PC-3 (cell line): ENCODE data around the gene CTNNBIP1. TPM values are rescaled to one million over a fixed set of nuclear protein-coding genes. Genes with fewer than 3 reads are reported as not detected.

Source experiments
- ATAC-seq: fragments of 200-7000 bp; cut with Tn5 transposase; 2 replicates; pipeline ENCODE4 v1.9.1; 2020; ENCODE audit warnings: mild to moderate bottlenecking, moderate library complexity
- BruUV-seq: library from RNA; stranded (reverse); fragments of 400-500 nt; replicated peaks from 2 replicates; lab custom pipeline; 2021; lab: Mats Ljungman, UMichigan
- CTCF ChIA-PET: fragments of 300-600 bp; sonication (Branson Sonifier 250); formaldehyde crosslinking; loops from one replicate; lab custom pipeline; 2022; ENCODE audit warnings: antibody characterized with exemption; lab: Charles Lee
- POLR2A ChIA-PET: fragments of 300-600 bp; sonication (Branson Sonifier 250); formaldehyde crosslinking; loops from one replicate; lab custom pipeline; 2022; ENCODE audit warnings: antibody characterized with exemption; ENCODE audit not compliant: unreplicated experiment; lab: Charles Lee
- DNase-seq: peaks from one replicate; pipeline ENCODE4 v3.0.0-alpha.2; 2015
- H2AFZ ChIP-seq: fragments of 300-600 bp; sonication (generic); 2 replicates; pipeline ENCODE4 v1.6.0; 2016; ENCODE audit warnings: antibody characterized with exemption, low read length
- H3F3A ChIP-seq: fragments of 300-600 bp; sonication (generic); one replicate; pipeline ENCODE4 v1.6.0; 2017; ENCODE audit warnings: antibody characterized with exemption, low read length, control low read depth, mild to moderate bottlenecking; ENCODE audit not compliant: unreplicated experiment
- H3K27ac ChIP-seq: fragments of 300-600 bp; sonication (generic); 2 replicates; pipeline ENCODE4 v1.5.1; 2016; ENCODE audit warnings: mild to moderate bottlenecking, low read length
- H3K27me3 ChIP-seq: fragments of 300-600 bp; sonication (generic); 2 replicates; pipeline ENCODE4 v1.6.1; 2016; ENCODE audit warnings: low read length, mixed read lengths
- H3K36me3 ChIP-seq: fragments of 300-600 bp; sonication (generic); 2 replicates; pipeline ENCODE4 v1.6.1; 2016; ENCODE audit warnings: low read depth, mixed run types, low read length, mixed read lengths
- H3K4me1 ChIP-seq: fragments of 300-600 bp; sonication (generic); 2 replicates; pipeline ENCODE4 v1.5.1; 2016; ENCODE audit warnings: low read length; ENCODE audit not compliant: insufficient read depth
- H3K4me2 ChIP-seq: fragments of 300-600 bp; sonication (generic); 2 replicates; pipeline ENCODE4 v1.6.0; 2016; ENCODE audit warnings: low read length
- H3K4me3 ChIP-seq: fragments of 300-600 bp; sonication (generic); 2 replicates; pipeline ENCODE4 v1.5.1; 2016; ENCODE audit warnings: mild to moderate bottlenecking, low read length, mixed read lengths
- H3K79me2 ChIP-seq: fragments of 300-600 bp; sonication (generic); 2 replicates; pipeline ENCODE4 v1.6.1; 2017; ENCODE audit warnings: low read length, mixed read lengths
- H3K9ac ChIP-seq: fragments of 300-600 bp; sonication (generic); 2 replicates; pipeline ENCODE4 v1.6.0; 2016; ENCODE audit warnings: mild to moderate bottlenecking, low read length
- H3K9me2 ChIP-seq: fragments of 300-600 bp; sonication (generic); replicated peaks from 2 replicates; pipeline ENCODE4 v1.6.1; 2016; ENCODE audit warnings: mixed run types, low read length, mixed read lengths
- H3K9me3 ChIP-seq: fragments of 300-600 bp; sonication (generic); 2 replicates; pipeline ENCODE4 v1.6.1; 2016; ENCODE audit warnings: low read length, mixed read lengths
- H4K20me1 ChIP-seq: fragments of 300-600 bp; sonication (generic); 2 replicates; pipeline ENCODE4 v1.6.1; 2016; ENCODE audit warnings: low read length, mixed read lengths
- EZH2 ChIP-seq: fragments of 300-600 bp; sonication (generic); IDR thresholded peaks from one replicate; pipeline ENCODE4 v1.6.1; 2017; ENCODE audit warnings: antibody characterized with exemption, mild to moderate bottlenecking, low read length; ENCODE audit not compliant: unreplicated experiment
- EZH2phosphoT487 ChIP-seq: fragments of 300-600 bp; sonication (generic); IDR thresholded peaks from 2 replicates; pipeline ENCODE4 v1.6.1; 2018; ENCODE audit warnings: mild to moderate bottlenecking, antibody characterized with exemption, low read length, borderline replicate concordance
- intact Hi-C: fragments of 100-400 bp; cut with micrococcal nuclease; formaldehyde crosslinking; loops from 2 replicates; pipeline ENCODE4 v1.9.0; 2023
- total RNA-seq: library from RNA; depleted of rRNA; stranded (reverse); fragments of >200 nt; gene quantifications from 2 replicates; pipeline ENCODE4 v1.2.3, GENCODE V29; 2014
- TF ChIP-seq, protein P1 (sequence below): fragments of 300-600 bp; sonication (generic); conservative IDR thresholded peaks from 2 replicates; pipeline ENCODE4 v1.5.1; 2017; ENCODE audit warnings: antibody characterized with exemption, low read depth, mild to moderate bottlenecking, low read length

The CTNNBIP1 gene
- total RNA-seq, 1 experiment from 2014 or later: 78.1 TPM

DNA sequence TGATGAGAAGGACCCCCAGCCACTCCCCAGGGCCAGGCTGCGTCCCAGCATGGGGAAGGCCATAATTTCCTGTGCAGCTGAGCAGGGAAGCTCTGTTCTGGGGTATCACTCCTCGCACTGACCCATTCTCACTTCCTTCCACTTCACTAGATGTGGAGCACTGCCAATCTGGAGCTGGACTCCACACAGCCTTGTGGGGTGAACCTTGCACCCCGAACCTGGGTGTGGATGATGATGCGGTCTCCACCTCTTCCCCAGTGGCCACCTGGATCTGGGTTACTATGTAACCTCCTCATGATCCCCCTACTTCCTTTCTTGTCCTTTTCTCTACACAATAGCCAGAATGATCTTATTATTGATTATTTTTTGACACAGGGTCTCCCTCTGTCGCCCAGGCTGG, 36.7 kb downstream of the CTNNBIP1 start:
- Histone ChIP-seq H3K4me3 (no peak overlapping the region), H3F3A (no peaks in the 10 kb centered on the region), H3K27ac (no peak overlapping the region), H3K27me3 (no peaks in the 10 kb centered on the region), H3K36me3 (no peaks in the 10 kb centered on the region; the same call in 1 of the 2 replicates), H3K9me3 (no peaks in the 10 kb centered on the region), H2AFZ (no peak overlapping the region), H4K20me1 (no peaks in the 10 kb centered on the region), H3K9ac (no peak overlapping the region), H3K4me1 (peaks cover 25% of the 10 kb centered on the region), H3K9me2 (no peaks in the 10 kb centered on the region), H3K4me2 (peak overlapping the region; percentile 28; the same call in 1 of the 2 replicates), H3K79me2 (no peaks in the 10 kb centered on the region)
- no peak for TF ChIP-seq EZH2
- TF ChIP-seq, protein P1, sequence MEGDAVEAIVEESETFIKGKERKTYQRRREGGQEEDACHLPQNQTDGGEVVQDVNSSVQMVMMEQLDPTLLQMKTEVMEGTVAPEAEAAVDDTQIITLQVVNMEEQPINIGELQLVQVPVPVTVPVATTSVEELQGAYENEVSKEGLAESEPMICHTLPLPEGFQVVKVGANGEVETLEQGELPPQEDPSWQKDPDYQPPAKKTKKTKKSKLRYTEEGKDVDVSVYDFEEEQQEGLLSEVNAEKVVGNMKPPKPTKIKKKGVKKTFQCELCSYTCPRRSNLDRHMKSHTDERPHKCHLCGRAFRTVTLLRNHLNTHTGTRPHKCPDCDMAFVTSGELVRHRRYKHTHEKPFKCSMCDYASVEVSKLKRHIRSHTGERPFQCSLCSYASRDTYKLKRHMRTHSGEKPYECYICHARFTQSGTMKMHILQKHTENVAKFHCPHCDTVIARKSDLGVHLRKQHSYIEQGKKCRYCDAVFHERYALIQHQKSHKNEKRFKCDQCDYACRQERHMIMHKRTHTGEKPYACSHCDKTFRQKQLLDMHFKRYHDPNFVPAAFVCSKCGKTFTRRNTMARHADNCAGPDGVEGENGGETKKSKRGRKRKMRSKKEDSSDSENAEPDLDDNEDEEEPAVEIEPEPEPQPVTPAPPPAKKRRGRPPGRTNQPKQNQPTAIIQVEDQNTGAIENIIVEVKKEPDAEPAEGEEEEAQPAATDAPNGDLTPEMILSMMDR: no peak
- TF ChIP-seq EZH2phosphoT487: no peak
- no peak for DNase-seq
- no TSS peak for BruUV-seq
- ChIA-PET CTCF (interaction anchor here (1.0 to 1.7 kb wide), 3 partner anchors 41 to 89 kb away, joined by 4 to 11 read pairs (median 8); partner anchors contain the start of genes LZIC and NMNAT1), POLR2A (interaction anchor here (0.5 to 0.6 kb wide), 2 partner anchors 70 to 273 kb away, joined by 3 read pairs; partner anchors contain the start of genes LZIC and NMNAT1)
- intact Hi-C loops: loop anchor here (5.0 kb wide), 1 partner anchor 159 kb away; the partner anchor contains the start of gene UBE4B
- no peak for ATAC-seq

DNA sequence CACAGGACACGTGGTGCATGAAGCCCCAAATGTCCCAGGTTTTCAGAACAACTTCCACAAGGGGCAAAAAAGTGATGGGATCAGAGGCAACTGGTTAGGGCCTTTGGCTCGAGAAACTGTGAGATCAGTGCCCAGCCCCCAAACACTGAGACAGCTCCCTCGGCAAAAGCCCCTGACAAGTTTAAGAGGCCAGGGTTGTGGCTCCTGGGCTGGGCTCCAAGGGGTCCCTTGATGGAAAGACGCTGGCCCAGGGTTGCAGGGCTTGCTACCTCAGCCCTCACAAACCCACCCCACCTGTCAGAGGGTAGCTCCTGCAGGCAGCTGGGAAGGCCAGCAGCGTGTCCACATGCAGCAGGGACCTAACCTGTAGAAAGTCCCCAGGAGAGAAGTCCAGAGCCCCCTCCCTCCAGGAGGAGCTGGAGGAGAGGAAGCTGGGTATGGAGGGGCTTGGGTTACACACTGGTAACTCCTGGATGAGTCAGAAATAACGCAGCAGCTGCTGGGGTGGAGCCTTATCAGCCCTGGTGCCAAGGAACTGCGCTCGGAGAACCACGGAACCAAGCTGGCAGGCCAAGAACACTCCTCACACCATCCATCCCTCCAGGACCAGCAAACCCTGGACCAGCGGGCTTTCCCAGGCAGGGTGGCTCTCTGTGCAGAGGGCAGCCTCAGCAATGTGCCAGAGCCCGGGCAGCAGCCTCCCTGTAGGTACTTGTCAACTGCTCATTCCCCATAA, 37.5 kb downstream of the CTNNBIP1 start:
- TF ChIP-seq EZH2phosphoT487: no peak
- TF ChIP-seq, protein P1: no peak
- TF ChIP-seq EZH2: no peak
- H3K4me3 ChIP-seq: no peak overlapping the region
- BruUV-seq: no TSS peak
- ATAC-seq: peak; percentile 84
- H3K4me1 ChIP-seq: peaks cover 17% of the 10 kb centered on the region
- H2AFZ ChIP-seq: no peak overlapping the region
- H3F3A ChIP-seq: no peaks in the 10 kb centered on the region
- no peaks in the 10 kb centered on the region for H3K79me2 ChIP-seq
- no peaks in the 10 kb centered on the region for H4K20me1 ChIP-seq
- intact Hi-C loops: loop anchor here (5.0 kb wide), 1 partner anchor 160 kb away; the partner anchor contains the start of gene UBE4B
- ChIA-PET POLR2A (interaction anchor here (0.5 to 0.6 kb wide), 2 partner anchors 71 to 274 kb away, joined by 3 read pairs; partner anchors contain the start of genes LZIC and NMNAT1), CTCF (interaction anchor here (0.5 to 1.7 kb wide), 5 partner anchors 42 to 89 kb away, joined by 4 to 11 read pairs (median 5); partner anchors contain the start of genes LZIC and NMNAT1)
- DNase-seq: peak; percentile 62
- no peak overlapping the region for H3K27ac ChIP-seq
- H3K9me3 ChIP-seq: no peaks in the 10 kb centered on the region
- no peak overlapping the region for H3K9ac ChIP-seq
- no peaks in the 10 kb centered on the region; the same call in 1 of the 2 replicates for H3K36me3 ChIP-seq
- no peaks in the 10 kb centered on the region for H3K27me3 ChIP-seq
- peak overlapping the region; percentile 28 for H3K4me2 ChIP-seq
- H3K9me2 ChIP-seq: no peaks in the 10 kb centered on the region
